WTC11 (cell line): ENCODE data around the gene SLC5A10. TPM values are rescaled to one million over a fixed set of nuclear protein-coding genes. Genes with fewer than 3 reads are reported as not detected.

Source experiments
- ATAC-seq: fragments of 200-7000 bp; cut with Tn5 transposase; 2 replicates; pipeline ENCODE4 v1.10.0; 2021; ENCODE audit warnings: mild to moderate bottlenecking, moderate library complexity
- CTCF ChIA-PET: fragments of 300-600 bp; sonication (Branson Sonifier 250); formaldehyde crosslinking; loops from one replicate; lab custom pipeline; 2021; ENCODE audit warnings: antibody characterized with exemption; lab: Charles Lee
- POLR2A ChIA-PET: fragments of 350-600 bp; sonication (Branson Sonifier 250); formaldehyde crosslinking; loops from one replicate; lab custom pipeline; 2021; ENCODE audit warnings: antibody characterized with exemption; lab: Charles Lee
- DNase-seq: peaks from one replicate; pipeline ENCODE4 v3.0.0; 2021; ENCODE audit warnings: low spot score
- H3K27ac Mint-ChIP-seq: 2 replicates; pipeline ENCODE4 v1.8.0; 2021; ENCODE audit warnings: mixed read lengths
- H3K27me3 Mint-ChIP-seq: 2 replicates; pipeline ENCODE4 v1.8.0; 2021; ENCODE audit warnings: low read depth, mild to moderate bottlenecking, moderate library complexity, mixed read lengths
- H3K36me3 Mint-ChIP-seq: 2 replicates; pipeline ENCODE4 v1.8.0; 2021; ENCODE audit warnings: mixed read lengths
- H3K4me1 Mint-ChIP-seq: 2 replicates; pipeline ENCODE4 v1.8.0; 2022; ENCODE audit warnings: mixed read lengths
- H3K4me3 Mint-ChIP-seq: 2 replicates; pipeline ENCODE4 v1.8.0; 2021; ENCODE audit warnings: mild to moderate bottlenecking, moderate library complexity, mixed read lengths
- H3K9me3 Mint-ChIP-seq: 2 replicates; pipeline ENCODE4 v1.8.0; 2021; ENCODE audit warnings: mixed read lengths
- AFF4 ChIP-seq: sonication (generic); formaldehyde crosslinking; IDR thresholded peaks from 2 replicates; pipeline ENCODE4 v1.8.1; 2023; ENCODE audit warnings: mild to moderate bottlenecking, missing genetic modification reagents, borderline replicate concordance
- ARID4B ChIP-seq: sonication (generic); formaldehyde crosslinking; IDR thresholded peaks from 2 replicates; pipeline ENCODE4 v1.8.0; 2023; ENCODE audit warnings: missing genetic modification reagents, mild to moderate bottlenecking, borderline replicate concordance
- ATF6 ChIP-seq: sonication (generic); formaldehyde crosslinking; IDR thresholded peaks from 2 replicates; pipeline ENCODE4 v1.8.1; 2023; ENCODE audit warnings: mild to moderate bottlenecking, missing genetic modification reagents
- EMX1 ChIP-seq: fragments of 250-450 bp; sonication (Bioruptor Pico); IDR thresholded peaks from 2 replicates; pipeline ENCODE4 v1.8.0; 2021; ENCODE audit warnings: mild to moderate bottlenecking
- FOXP1 ChIP-seq: sonication (generic); formaldehyde crosslinking; IDR thresholded peaks from 2 replicates; pipeline ENCODE4 v1.8.0; 2022; ENCODE audit warnings: missing genetic modification reagents, mild to moderate bottlenecking, moderate library complexity, borderline replicate concordance
- GRHL2 ChIP-seq: fragments of 250-450 bp; sonication (Bioruptor Pico); IDR thresholded peaks from 2 replicates; pipeline ENCODE4 v1.8.0; 2022; ENCODE audit warnings: mild to moderate bottlenecking, moderate library complexity; ENCODE audit not compliant: insufficient replicate concordance, severe bottlenecking
- PREB ChIP-seq: sonication (generic); formaldehyde crosslinking; IDR thresholded peaks from 2 replicates; pipeline ENCODE4 v1.8.1; 2022; ENCODE audit warnings: mild to moderate bottlenecking, missing genetic modification reagents, moderate library complexity, borderline replicate concordance
- SP1 ChIP-seq: sonication (generic); formaldehyde crosslinking; conservative IDR thresholded peaks from 2 replicates; pipeline ENCODE4 v1.8.1; 2022; ENCODE audit warnings: missing genetic modification reagents
- TEAD4 ChIP-seq: sonication (generic); formaldehyde crosslinking; IDR thresholded peaks from 2 replicates; pipeline ENCODE4 v1.8.0; 2022; ENCODE audit warnings: mild to moderate bottlenecking, missing genetic modification reagents
- USF1 ChIP-seq: sonication (generic); formaldehyde crosslinking; IDR thresholded peaks from 2 replicates; pipeline ENCODE4 v1.8.0; 2022; ENCODE audit warnings: mild to moderate bottlenecking, missing genetic modification reagents
- ZBTB21 ChIP-seq: sonication (generic); formaldehyde crosslinking; IDR thresholded peaks from 2 replicates; pipeline ENCODE4 v1.8.1; 2023; ENCODE audit warnings: mild to moderate bottlenecking, missing genetic modification reagents, borderline replicate concordance
- ZMAT4 ChIP-seq: fragments of 250-450 bp; sonication (Bioruptor Pico); IDR thresholded peaks from 2 replicates; pipeline ENCODE4 v1.9.0; 2021; ENCODE audit warnings: mild to moderate bottlenecking
- ZNF219 ChIP-seq: sonication (generic); formaldehyde crosslinking; IDR thresholded peaks from 2 replicates; pipeline ENCODE4 v1.8.0; 2023; ENCODE audit warnings: missing genetic modification reagents, mild to moderate bottlenecking, borderline replicate concordance
- ZNF416 ChIP-seq: fragments of 250-450 bp; sonication (Bioruptor Pico); IDR thresholded peaks from 2 replicates; pipeline ENCODE4 v1.9.0; 2021; ENCODE audit warnings: mild to moderate bottlenecking, inconsistent platforms
- ZNF423 ChIP-seq: fragments of 250-450 bp; sonication (Bioruptor Pico); IDR thresholded peaks from 2 replicates; pipeline ENCODE4 v2.1.2; 2022; ENCODE audit warnings: mild to moderate bottlenecking, moderate library complexity
- ZNF425 ChIP-seq: fragments of 250-450 bp; sonication (Bioruptor Pico); conservative IDR thresholded peaks from 2 replicates; pipeline ENCODE4 v1.9.0; 2021; ENCODE audit warnings: mild to moderate bottlenecking
- ZNF671 ChIP-seq: fragments of 250-450 bp; sonication (Bioruptor Pico); IDR thresholded peaks from 2 replicates; pipeline ENCODE4 v1.8.0; 2021; ENCODE audit warnings: mild to moderate bottlenecking
- total RNA-seq: library from RNA; stranded (reverse); gene quantifications from 3 replicates; pipeline ENCODE4 v1.2.3, GENCODE V29; 2021

SLC5A10 gene
- total RNA-seq, 1 experiment from 2014 or later, result not detected

GRCh38 chr17:18978050-18978449, 26.1 kb downstream of the SLC5A10 start (continued):
- TF ChIP-seq FOXP1 (CRISPR knock-in tag) (no peak), ZNF219 (no peak), ZBTB21 (CRISPR knock-in tag) (no peak)

GRCh38 chr17:18978655-18979054, 26.7 kb downstream of the SLC5A10 start:
- no peak overlapping the region for H3K27ac Mint-ChIP-seq
- no peak for DNase-seq
- TF ChIP-seq ARID4B (CRISPR knock-in tag) (no peak), TEAD4 (CRISPR knock-in tag) (no peak), EMX1 (CRISPR knock-in tag) (no peak), ZNF671 (CRISPR knock-in tag) (no peak), ZMAT4 (CRISPR knock-in tag) (no peak), GRHL2 (CRISPR knock-in tag) (no peak), ZNF416 (no peak), SP1 (CRISPR knock-in tag) (no peak), PREB (no peak), ATF6 (CRISPR knock-in tag) (no peak), ZNF423 (CRISPR knock-in tag) (no peak)
- TF ChIP-seq, all 79 proteins: peak for 0
- H3K4me3 Mint-ChIP-seq, result no peak overlapping the region
- H3K27me3 Mint-ChIP-seq, result no peaks in the 10 kb centered on the region
- ChIA-PET CTCF (no interaction called here), POLR2A (no interaction called here)
- H3K4me1 Mint-ChIP-seq, result no peaks in the 10 kb centered on the region
- peaks cover 17% of the 10 kb centered on the region for H3K36me3 Mint-ChIP-seq
- H3K9me3 Mint-ChIP-seq, result no peaks in the 10 kb centered on the region
- ATAC-seq, result no peak

GRCh38 chr17:18980682-18981334, 28.8 kb downstream of the SLC5A10 start:
- ATAC-seq, result no peak
- Mint-ChIP-seq H3K4me3 (no peak overlapping the region), H3K27ac (peak overlapping the region; percentile 82; the same call in 1 of the 2 replicates), H3K9me3 (no peaks in the 10 kb centered on the region), H3K4me1 (no peaks in the 10 kb centered on the region), H3K27me3 (no peaks in the 10 kb centered on the region), H3K36me3 (peaks cover 17% of the 10 kb centered on the region)
- DNase-seq, result no peak
- CTCF ChIA-PET, result interaction anchor here (2.3 kb wide), 1 partner anchor 20 kb away, joined by 6 read pairs; no protein-coding TSS in a partner anchor
- POLR2A ChIA-PET, result no interaction called here
- TF ChIP-seq ZNF219 (no peak), AFF4 (CRISPR knock-in tag) (no peak), USF1 (CRISPR knock-in tag) (no peak), ZNF425 (CRISPR knock-in tag) (no peak)
